ENCODE measurements around the gene HOXA11. TPM values are rescaled to one million over a fixed set of nuclear protein-coding genes. Genes with fewer than 3 reads are reported as not detected.

Gene HOXA11
- total and polyA plus RNA-seq, 12 donors, result 0.13 to 3.0 (median 1.2) TPM; not detected in 2

DNA sequence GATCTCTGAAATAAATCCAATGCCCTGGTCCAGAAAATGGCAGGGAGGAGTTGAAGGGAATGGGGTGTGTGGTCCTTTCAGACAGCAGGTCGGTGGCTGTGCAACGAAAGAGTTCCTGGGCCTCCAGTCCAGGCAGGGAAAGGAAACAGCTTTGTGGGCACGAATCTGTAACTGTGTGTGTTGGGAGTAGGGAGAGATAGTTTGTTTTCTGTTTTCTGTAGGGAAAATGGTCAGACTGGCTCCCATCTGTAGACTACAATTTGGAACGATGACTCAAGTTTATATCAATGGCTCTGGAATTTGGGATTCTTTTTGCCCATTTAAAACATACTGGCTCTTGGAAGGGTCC lies 17.1 kb downstream of the HOXA11 start:
- no peak overlapping the region for H3K4me3 ChIP-seq
- peaks cover 3 to 18% of the 10 kb centered on the region in 2 donors for H3K4me1 ChIP-seq (replicated peaks in 1 of 2)
- 62 to 78% (median 69%) methylated on average over 4 of the region's 4 CpGs for WGBS, 4 donors
- intact Hi-C loops (cut with DNase I), result loop anchor here (10.0 kb wide), 3 partner anchors 793 to 1283 kb away; no protein-coding TSS in a partner anchor
- peaks cover 57% of the 10 kb centered on the region for H3K27me3 ChIP-seq
- no peak overlapping the region for H3K27ac ChIP-seq
- H3K9me3 ChIP-seq (replicated peaks in 1 of 3), result no peaks in the 10 kb centered on the region
- no peak for TF ChIP-seq POLR2A (IDR thresholded peaks at IDR 0.05)
- TF ChIP-seq, protein P1, sequence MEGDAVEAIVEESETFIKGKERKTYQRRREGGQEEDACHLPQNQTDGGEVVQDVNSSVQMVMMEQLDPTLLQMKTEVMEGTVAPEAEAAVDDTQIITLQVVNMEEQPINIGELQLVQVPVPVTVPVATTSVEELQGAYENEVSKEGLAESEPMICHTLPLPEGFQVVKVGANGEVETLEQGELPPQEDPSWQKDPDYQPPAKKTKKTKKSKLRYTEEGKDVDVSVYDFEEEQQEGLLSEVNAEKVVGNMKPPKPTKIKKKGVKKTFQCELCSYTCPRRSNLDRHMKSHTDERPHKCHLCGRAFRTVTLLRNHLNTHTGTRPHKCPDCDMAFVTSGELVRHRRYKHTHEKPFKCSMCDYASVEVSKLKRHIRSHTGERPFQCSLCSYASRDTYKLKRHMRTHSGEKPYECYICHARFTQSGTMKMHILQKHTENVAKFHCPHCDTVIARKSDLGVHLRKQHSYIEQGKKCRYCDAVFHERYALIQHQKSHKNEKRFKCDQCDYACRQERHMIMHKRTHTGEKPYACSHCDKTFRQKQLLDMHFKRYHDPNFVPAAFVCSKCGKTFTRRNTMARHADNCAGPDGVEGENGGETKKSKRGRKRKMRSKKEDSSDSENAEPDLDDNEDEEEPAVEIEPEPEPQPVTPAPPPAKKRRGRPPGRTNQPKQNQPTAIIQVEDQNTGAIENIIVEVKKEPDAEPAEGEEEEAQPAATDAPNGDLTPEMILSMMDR (IDR thresholded peaks at IDR 0.05), result no peak
- no peak for DNase-seq
- no peaks in the 10 kb centered on the region for H3K36me3 ChIP-seq (replicated peaks in 1 of 2)

DNA sequence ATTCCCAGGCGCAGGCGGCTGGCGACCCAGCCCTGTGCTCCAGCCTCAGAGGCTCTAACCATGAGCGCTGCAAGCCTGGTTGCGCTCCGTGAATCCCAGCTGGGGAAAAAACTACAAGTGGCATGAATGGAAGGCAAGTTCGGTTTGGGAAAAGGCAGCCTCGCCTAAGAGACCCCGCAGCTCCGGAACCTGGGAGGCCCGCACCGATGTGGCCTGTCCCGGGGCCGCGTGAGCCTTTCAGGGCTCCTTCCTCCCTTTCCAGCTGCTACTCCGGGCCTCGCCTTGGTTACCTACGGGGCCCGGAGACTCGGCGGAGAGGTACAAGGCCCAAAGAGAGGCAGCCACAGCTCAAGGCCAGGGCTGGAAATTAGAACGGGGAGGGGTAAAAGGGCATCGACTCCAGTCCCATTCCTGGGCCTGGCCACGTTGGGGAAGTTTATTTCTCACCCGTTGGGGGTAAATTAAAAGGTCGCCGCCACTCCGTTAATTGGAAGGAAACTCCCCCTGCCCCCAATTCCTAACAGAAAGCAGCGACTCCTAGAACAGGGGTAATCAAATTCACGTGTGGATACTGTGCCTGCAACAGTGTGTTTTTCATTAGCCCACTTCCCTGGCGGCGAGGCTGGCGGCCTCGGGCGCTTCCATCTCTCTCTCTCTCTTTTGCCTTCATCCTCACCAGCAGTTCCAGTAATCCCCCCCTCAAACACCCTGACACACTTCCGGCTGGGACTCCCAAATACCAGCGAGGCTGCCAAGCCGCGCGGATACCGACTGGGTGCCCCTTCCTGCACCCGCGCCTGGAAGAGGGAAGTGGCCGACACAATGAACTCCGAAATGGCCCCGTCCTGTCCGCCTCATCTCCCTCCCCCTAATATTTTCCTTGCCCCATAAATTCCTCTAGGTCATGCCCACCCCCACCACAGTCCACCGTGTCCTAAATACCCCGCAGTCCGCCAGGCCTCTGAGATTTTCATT lies 18.2 kb downstream of the HOXA11 start:
- H3K9me3 ChIP-seq (replicated peaks in 1 of 3), result no peaks in the 10 kb centered on the region
- H3K4me3 ChIP-seq, result no peak overlapping the region
- no peaks in the 10 kb centered on the region for H3K36me3 ChIP-seq (replicated peaks in 1 of 2)
- H3K4me1 ChIP-seq (replicated peaks in 1 of 2), result peaks cover 0 to 13% of the 10 kb centered on the region in 2 donors
- intact Hi-C loops (cut with DNase I), result loop anchor here (10.0 kb wide), 3 partner anchors 792 to 1282 kb away; no protein-coding TSS in a partner anchor
- 53 to 58% (median 55%) methylated on average over 33 to 50 of the region's 50 CpGs for WGBS, 4 donors
- TF ChIP-seq, protein P1 (IDR thresholded peaks at IDR 0.05), result no peak
- TF ChIP-seq POLR2A (IDR thresholded peaks at IDR 0.05), result no peak
- peaks cover 57% of the 10 kb centered on the region for H3K27me3 ChIP-seq
- no peak overlapping the region for H3K27ac ChIP-seq
- DNase-seq, result peak in 1 of 7 donors; percentile 13

DNA sequence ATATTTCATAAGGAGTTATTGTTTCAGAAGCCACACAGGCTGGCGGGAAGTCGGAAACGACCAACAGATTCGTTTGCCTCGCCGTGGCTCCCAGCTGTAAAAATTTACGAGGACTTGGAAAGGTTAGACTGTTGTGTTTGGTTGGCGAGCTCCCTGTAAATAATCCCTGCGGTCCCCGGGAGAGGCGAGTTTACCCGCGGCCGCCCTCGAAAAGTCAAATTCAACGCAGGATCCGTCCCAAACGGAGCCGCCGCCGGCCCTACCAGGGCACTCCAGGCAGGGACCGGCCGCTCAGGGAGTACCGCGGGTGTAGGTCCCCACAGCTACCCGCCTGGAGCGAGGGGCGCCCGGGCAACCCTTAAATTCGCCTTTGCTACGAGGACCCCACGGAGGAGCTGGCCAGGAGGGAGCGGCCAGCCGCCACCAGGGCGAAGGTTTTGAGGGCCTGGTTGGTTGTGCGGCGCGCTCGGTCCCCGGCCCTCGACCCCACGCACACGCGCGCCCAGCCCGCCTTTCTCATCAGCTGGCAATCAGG lies 19.0 kb downstream of the HOXA11 start:
- intact Hi-C loops (cut with DNase I), result loop anchor here (10.0 kb wide), 3 partner anchors 791 to 1281 kb away; no protein-coding TSS in a partner anchor
- Histone ChIP-seq H3K4me1 (replicated peaks in 1 of 2) (peaks cover 0 to 17% of the 10 kb centered on the region in 2 donors), H3K4me3 (peak overlapping the region in 2 of 4 donors; percentile 43 to 60), H3K27me3 (peaks cover 53% of the 10 kb centered on the region), H3K9me3 (replicated peaks in 1 of 3) (no peaks in the 10 kb centered on the region), H3K27ac (peak overlapping the region in 1 of 5 donors; percentile 74), H3K36me3 (replicated peaks in 1 of 2) (no peaks in the 10 kb centered on the region)
- TF ChIP-seq POLR2A (IDR thresholded peaks at IDR 0.05), result no peak
- TF ChIP-seq, protein P1 (IDR thresholded peaks at IDR 0.05), result no peak
- peak in 1 of 7 donors; percentile 16 for DNase-seq
- WGBS, 4 donors, result 11 to 32% (median 19%) methylated on average over 15 to 46 of the region's 46 CpGs

Measured in adrenal gland (tissue), 12 donors.